ENCODE results near the gene ZNF814. TPM values are rescaled to one million over a fixed set of nuclear protein-coding genes. Genes with fewer than 3 reads are reported as not detected.
"Not testable (repeated sequence)": the region's sequence is repeated elsewhere in the genome, so short reads cannot be mapped to it uniquely, and the experiment has no call there.

ZNF814 gene
- total and polyA plus RNA-seq, 2 experiments from 2014 or later: 3.6 to 14.1 TPM

DNA sequence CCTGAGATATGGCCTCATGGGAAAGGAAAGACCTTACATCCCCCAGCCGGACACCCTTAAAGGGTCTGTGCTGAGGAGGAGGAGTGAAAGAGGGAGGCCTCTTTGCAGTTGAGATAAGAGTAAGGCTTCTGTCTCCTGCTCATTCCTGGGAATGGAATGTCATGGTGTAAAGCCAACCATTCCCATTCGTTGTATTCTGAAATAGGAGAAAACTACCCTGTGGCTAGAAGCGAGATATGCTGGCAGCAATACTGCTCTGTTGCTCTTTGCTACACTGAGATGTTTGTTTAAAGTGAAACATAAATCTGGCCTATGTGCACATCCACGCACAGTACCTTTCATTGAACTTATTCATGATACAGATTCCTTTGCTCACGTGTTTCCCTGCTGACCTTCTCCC is 59.5 kb downstream of the ZNF814 start:
- in situ Hi-C loops (cut with MboI): no loop called here
- no peaks in the 10 kb centered on the region for H3K9me3 ChIP-seq (ENCODE audit: low read depth)

DNA sequence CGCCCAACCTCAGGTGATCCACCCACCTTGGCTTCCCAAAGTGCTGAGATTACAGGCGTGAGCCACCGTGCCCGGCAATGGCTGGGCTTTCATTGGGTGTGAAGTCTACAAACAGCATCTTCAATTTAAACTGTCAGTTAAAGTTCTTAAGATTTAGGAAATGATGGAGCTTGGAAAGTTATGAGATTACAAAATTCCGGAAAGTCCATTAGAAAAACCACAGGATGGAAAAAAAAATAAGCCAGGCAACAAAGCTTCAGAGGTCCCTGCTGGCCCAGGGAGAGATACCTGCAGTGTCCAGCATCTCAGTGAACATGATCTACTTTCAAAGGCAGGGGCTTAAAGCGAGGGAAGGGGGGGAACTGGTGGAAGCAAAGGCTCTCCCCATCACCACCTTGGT is 63.3 kb downstream of the ZNF814 start:
- peaks cover 3% of the 10 kb centered on the region; the same call in 1 of the 2 replicates for H4K20me1 ChIP-seq (ENCODE audit: insufficient read depth)
- no peaks in the 10 kb centered on the region for H3K9me2 ChIP-seq (ENCODE audit: insufficient read depth)
- in situ Hi-C loops (cut with MboI): no loop called here

More for the DNA sequence above, 59.5 kb downstream of the ZNF814 start:
- Histone ChIP-seq H3K27me3 (replicated peaks; ENCODE audit: insufficient read depth) (no peaks in the 10 kb centered on the region), H4K20me1 (ENCODE audit: insufficient read depth) (no peaks in the 10 kb centered on the region), H3K4me3 (no peak overlapping the region), H3K4me1 (ENCODE audit: insufficient read depth) (no peaks in the 10 kb centered on the region), H3K36me3 (ENCODE audit: low read depth) (no peaks in the 10 kb centered on the region), H3K27ac (no peak overlapping the region), H2AFZ (no peak overlapping the region), H3K79me2 (ENCODE audit: insufficient read depth) (peaks cover 86% of the 10 kb centered on the region), H3F3A (ENCODE audit: insufficient read depth) (0 out of 2 replicates have a peak, but pooled peaks cover 5% of the 10 kb centered on the region), H3K9me2 (ENCODE audit: insufficient read depth) (no peaks in the 10 kb centered on the region), H3K9ac (no peak overlapping the region), H3K4me2 (ENCODE audit: unreplicated experiment) (no peak overlapping the region)
- TF ChIP-seq EZH2phosphoT487 (IDR thresholded peaks at IDR 0.05; ENCODE audit: insufficient read depth, low read depth): no peak
- no peak for TF ChIP-seq EZH2 (IDR thresholded peaks at IDR 0.05; ENCODE audit: insufficient read depth, poor library complexity, severe bottlenecking)
- 65 to 71% methylated on average over 5 of the region's 5 CpGs for WGBS, 2 experiments (ENCODE audit: low coverage in 1 of 2, low lambda C conversion rate in 2 of 2, missing lambda C conversion rate in 2 of 2)
- DNase-seq: no peak

DNA sequence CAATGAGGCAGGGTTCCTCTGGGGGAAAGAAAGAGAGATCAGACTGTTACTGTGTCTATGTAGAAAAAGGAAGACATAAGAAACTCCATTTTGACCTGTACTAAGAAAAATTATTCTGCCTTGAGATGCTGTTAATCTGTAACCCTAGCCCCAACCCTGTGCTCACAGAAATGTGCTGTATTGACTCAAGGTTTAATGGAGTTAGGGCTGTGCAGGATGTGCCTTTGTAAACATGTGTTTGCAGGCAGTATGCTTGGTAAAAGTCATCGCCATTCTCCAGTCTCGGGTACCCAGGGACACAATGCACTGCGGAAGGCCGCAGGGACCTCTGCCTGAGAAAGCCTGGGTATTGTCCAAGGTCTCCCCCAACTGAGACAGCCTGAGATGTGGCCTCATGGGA is 65.2 kb downstream of the ZNF814 start:
- H3F3A ChIP-seq (ENCODE audit: insufficient read depth); H3K36me3 ChIP-seq (ENCODE audit: low read depth); H3K4me3 ChIP-seq; H2AFZ ChIP-seq; DNase-seq; H4K20me1 ChIP-seq (ENCODE audit: insufficient read depth); H3K27me3 ChIP-seq (replicated peaks; ENCODE audit: insufficient read depth); H3K4me2 ChIP-seq (ENCODE audit: unreplicated experiment); H3K9me2 ChIP-seq (ENCODE audit: insufficient read depth); in situ Hi-C loops (cut with MboI); H3K9ac ChIP-seq; H3K9me3 ChIP-seq (ENCODE audit: low read depth); H3K4me1 ChIP-seq (ENCODE audit: insufficient read depth): not testable (repeated sequence)
- H3K27ac ChIP-seq: 0 out of 2 replicates have a peak overlapping the region, but pooled peaks have one; percentile 7
- 85 to 94% methylated on average over 4 of the region's 4 CpGs for WGBS, 2 experiments (ENCODE audit: low coverage in 1 of 2, low lambda C conversion rate in 2 of 2, missing lambda C conversion rate in 2 of 2)
- peaks cover 95% of the 10 kb centered on the region for H3K79me2 ChIP-seq (ENCODE audit: insufficient read depth)

More for the DNA sequence above, 63.3 kb downstream of the ZNF814 start:
- Histone ChIP-seq H3K9ac (no peak overlapping the region), H3K36me3 (ENCODE audit: low read depth) (no peaks in the 10 kb centered on the region), H3K27ac (no peak overlapping the region), H3K9me3 (ENCODE audit: low read depth) (no peaks in the 10 kb centered on the region), H3F3A (ENCODE audit: insufficient read depth) (0 out of 2 replicates have a peak, but pooled peaks cover 5% of the 10 kb centered on the region), H3K79me2 (ENCODE audit: insufficient read depth) (peaks cover 100% of the 10 kb centered on the region), H3K4me2 (ENCODE audit: unreplicated experiment) (no peak overlapping the region), H2AFZ (no peak overlapping the region), H3K27me3 (replicated peaks; ENCODE audit: insufficient read depth) (no peaks in the 10 kb centered on the region), H3K4me1 (ENCODE audit: insufficient read depth) (peaks cover 3% of the 10 kb centered on the region; the same call in 1 of the 2 replicates), H3K4me3 (no peak overlapping the region)
- 72 to 77% methylated on average over 6 of the region's 6 CpGs for WGBS, 2 experiments (ENCODE audit: low coverage in 1 of 2, low lambda C conversion rate in 2 of 2, missing lambda C conversion rate in 2 of 2)
- DNase-seq: no peak
- TF ChIP-seq EZH2 (IDR thresholded peaks at IDR 0.05; ENCODE audit: insufficient read depth, poor library complexity, severe bottlenecking) (no peak), EZH2phosphoT487 (IDR thresholded peaks at IDR 0.05; ENCODE audit: insufficient read depth, low read depth) (no peak)

DNA sequence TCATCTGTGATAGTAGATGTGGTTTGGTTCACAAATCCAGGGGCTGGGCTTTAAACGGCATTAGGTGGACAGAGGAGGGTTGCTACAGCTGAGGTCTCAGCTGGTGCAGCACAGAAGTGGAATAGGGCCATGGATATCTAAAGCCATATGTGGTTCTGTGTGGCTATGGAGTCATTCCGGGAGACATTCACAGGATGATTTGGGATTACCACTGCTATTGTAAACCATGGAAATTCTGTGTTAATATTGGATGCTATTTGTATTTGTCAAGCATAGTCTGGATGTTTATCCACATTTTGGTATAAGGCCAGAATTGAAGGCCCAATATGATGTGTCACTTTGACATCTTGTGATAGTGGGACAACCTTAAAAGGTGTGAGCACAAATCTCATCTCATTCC is 65.7 kb downstream of the ZNF814 start:
- H4K20me1 ChIP-seq (ENCODE audit: insufficient read depth); H2AFZ ChIP-seq; H3K9me3 ChIP-seq (ENCODE audit: low read depth); H3K9me2 ChIP-seq (ENCODE audit: insufficient read depth); DNase-seq; H3K4me2 ChIP-seq (ENCODE audit: unreplicated experiment); H3K9ac ChIP-seq; H3K4me1 ChIP-seq (ENCODE audit: insufficient read depth); H3F3A ChIP-seq (ENCODE audit: insufficient read depth); in situ Hi-C loops (cut with MboI); H3K27me3 ChIP-seq (replicated peaks; ENCODE audit: insufficient read depth); H3K36me3 ChIP-seq (ENCODE audit: low read depth); H3K4me3 ChIP-seq: not testable (repeated sequence)
- Histone ChIP-seq H3K79me2 (ENCODE audit: insufficient read depth) (peaks cover 95% of the 10 kb centered on the region), H3K27ac (0 out of 2 replicates have a peak overlapping the region, but pooled peaks have one; percentile 7)
- WGBS, 2 experiments (ENCODE audit: low coverage in 1 of 2, low lambda C conversion rate in 2 of 2, missing lambda C conversion rate in 2 of 2): 67 to 76% methylated on average over 2 of the region's 2 CpGs

DNA sequence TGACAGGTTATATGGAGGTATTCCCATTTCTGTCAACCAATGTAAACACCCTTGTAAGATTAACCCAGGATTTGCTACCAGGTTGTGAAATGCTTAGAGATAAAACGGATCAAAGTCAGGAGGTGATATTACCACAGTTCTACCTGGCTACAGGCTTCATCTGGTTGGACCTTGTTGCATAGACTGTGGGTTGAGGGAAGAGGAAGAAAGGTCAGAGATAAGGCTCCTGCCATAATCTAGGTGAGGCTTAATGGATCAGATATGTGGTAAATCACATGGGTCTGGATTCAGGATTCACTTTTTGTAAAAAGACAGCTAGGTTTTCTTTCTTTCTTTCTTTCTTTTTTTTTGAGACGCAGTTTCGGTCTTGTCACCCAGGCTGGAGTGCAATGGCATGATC is 67.3 kb downstream of the ZNF814 start:
- H3K4me2 ChIP-seq (ENCODE audit: unreplicated experiment); H3K27ac ChIP-seq; H3K4me3 ChIP-seq; in situ Hi-C loops (cut with MboI); H3K4me1 ChIP-seq (ENCODE audit: insufficient read depth); H3K36me3 ChIP-seq (ENCODE audit: low read depth); H2AFZ ChIP-seq; H4K20me1 ChIP-seq (ENCODE audit: insufficient read depth); DNase-seq; H3K9me3 ChIP-seq (ENCODE audit: low read depth); H3K9me2 ChIP-seq (ENCODE audit: insufficient read depth); H3F3A ChIP-seq (ENCODE audit: insufficient read depth); H3K27me3 ChIP-seq (replicated peaks; ENCODE audit: insufficient read depth); H3K9ac ChIP-seq: not testable (repeated sequence)
- peaks cover 92% of the 10 kb centered on the region for H3K79me2 ChIP-seq (ENCODE audit: insufficient read depth)
- 80 to 97% methylated on average over 2 to 3 of the region's 3 CpGs for WGBS, 2 experiments (ENCODE audit: low coverage in 1 of 2, low lambda C conversion rate in 2 of 2, missing lambda C conversion rate in 2 of 2)

DNA sequence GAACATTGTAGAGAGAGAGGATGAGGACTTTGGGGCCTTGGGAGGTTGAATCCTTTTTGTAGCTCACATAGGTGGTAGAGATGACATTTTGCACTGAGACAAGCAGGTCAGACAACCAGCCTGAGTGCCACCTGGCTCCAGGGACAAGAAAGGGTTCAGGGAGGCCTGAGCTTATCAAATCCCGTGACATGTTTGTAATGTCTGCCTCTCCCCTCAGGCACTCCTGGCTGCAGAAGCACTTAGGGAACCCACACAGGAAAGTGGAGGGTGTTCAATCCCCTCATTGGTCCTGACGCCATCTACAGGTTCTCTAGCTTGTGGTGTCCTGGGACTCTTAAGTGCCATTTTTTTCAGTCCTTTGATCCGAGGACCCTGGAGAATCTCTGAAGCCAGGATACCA is 67.7 kb downstream of the ZNF814 start:
- peak overlapping the region; percentile 95 for H3K4me2 ChIP-seq (ENCODE audit: unreplicated experiment)
- H3K9ac ChIP-seq: peak overlapping the region; percentile 99; the same call in 1 of the 2 replicates
- H3F3A ChIP-seq (ENCODE audit: insufficient read depth); H3K9me3 ChIP-seq (ENCODE audit: low read depth); H3K27ac ChIP-seq; H2AFZ ChIP-seq; H3K27me3 ChIP-seq (replicated peaks; ENCODE audit: insufficient read depth); DNase-seq; H3K4me1 ChIP-seq (ENCODE audit: insufficient read depth); H4K20me1 ChIP-seq (ENCODE audit: insufficient read depth); in situ Hi-C loops (cut with MboI); H3K9me2 ChIP-seq (ENCODE audit: insufficient read depth); H3K36me3 ChIP-seq (ENCODE audit: low read depth): not testable (repeated sequence)
- H3K4me3 ChIP-seq: peak overlapping the region; percentile 95
- H3K79me2 ChIP-seq (ENCODE audit: insufficient read depth): peaks cover 88% of the 10 kb centered on the region
- 76 to 81% methylated on average over 3 of the region's 3 CpGs for WGBS, 2 experiments (ENCODE audit: low coverage in 1 of 2, low lambda C conversion rate in 2 of 2, missing lambda C conversion rate in 2 of 2)
